BE2C (cell line): ENCODE results near the gene COL5A1.
"Not testable (repeated sequence)": the region's sequence is repeated elsewhere in the genome, so short reads cannot be mapped to it uniquely, and the experiment has no call there.

Experiments
- DNase-seq: peaks from one replicate; pipeline ENCODE4 v3.0.0-alpha.2; 2020
- H3K27me3 ChIP-seq: fragments of 250-450 bp; sonication (Bioruptor Pico); 2 replicates; pipeline ENCODE4 v1.5.1; 2020; ENCODE audit warnings: mild to moderate bottlenecking
- H3K36me3 ChIP-seq: fragments of 250-450 bp; sonication (Bioruptor Pico); 2 replicates; pipeline ENCODE4 v1.5.1; 2020; ENCODE audit warnings: mild to moderate bottlenecking
- H3K4me1 ChIP-seq: fragments of 250-450 bp; sonication (Bioruptor Pico); 2 replicates; pipeline ENCODE4 v1.5.1; 2020
- H3K4me3 ChIP-seq: 2 replicates; pipeline ENCODE4 v1.5.1; 2011; ENCODE audit warnings: low read depth, low read length
- H3K9me3 ChIP-seq: fragments of 250-450 bp; sonication (Bioruptor Pico); 2 replicates; pipeline ENCODE4 v1.5.1; 2020
- CTCF ChIP-seq: IDR thresholded peaks from 2 replicates; pipeline ENCODE4 v1.5.1; 2012; ENCODE audit warnings: mild to moderate bottlenecking, low read depth, low read length

Gene COL5A1

GRCh38 chr9:134663084-134663483 lies 21.5 kb downstream of the COL5A1 start:
- no peak overlapping the region for H3K4me3 ChIP-seq
- TF ChIP-seq CTCF: no peak

GRCh38 chr9:134663753-134664415 lies 22.3 kb downstream of the COL5A1 start:
- peaks cover 4% of the 10 kb centered on the region for H3K4me1 ChIP-seq
- TF ChIP-seq CTCF: peak; percentile 29
- no peak overlapping the region for H3K4me3 ChIP-seq
- H3K36me3 ChIP-seq: no peaks in the 10 kb centered on the region
- no peaks in the 10 kb centered on the region for H3K27me3 ChIP-seq
- H3K9me3 ChIP-seq: peaks cover 6% of the 10 kb centered on the region; the same call in 1 of the 2 replicates
- DNase-seq: no peak

More at GRCh38 chr9:134663084-134663483, 21.5 kb downstream of the COL5A1 start:
- peaks cover 6% of the 10 kb centered on the region; the same call in 1 of the 2 replicates for H3K9me3 ChIP-seq
- peaks cover 4% of the 10 kb centered on the region for H3K4me1 ChIP-seq
- no peaks in the 10 kb centered on the region for H3K36me3 ChIP-seq
- no peak for DNase-seq
- no peaks in the 10 kb centered on the region for H3K27me3 ChIP-seq

- no peak overlapping the region for H3K4me3 ChIP-seq
- no peak for TF ChIP-seq CTCF
- no peak for DNase-seq
- H3K27me3 ChIP-seq: no peaks in the 10 kb centered on the region
- H3K9me3 ChIP-seq: peaks cover 6% of the 10 kb centered on the region; the same call in 1 of the 2 replicates
- H3K4me1 ChIP-seq: peaks cover 4% of the 10 kb centered on the region
- no peaks in the 10 kb centered on the region for H3K36me3 ChIP-seq
These were observed 22.8 kb downstream of the COL5A1 start for GRCh38 chr9:134664446-134664845.

GRCh38 chr9:134666208-134666607 lies 24.6 kb downstream of the COL5A1 start:
- Histone ChIP-seq H3K4me3 (no peak overlapping the region), H3K9me3 (no peaks in the 10 kb centered on the region), H3K4me1 (peaks cover 4% of the 10 kb centered on the region), H3K36me3 (no peaks in the 10 kb centered on the region), H3K27me3 (no peaks in the 10 kb centered on the region)
- no peak for TF ChIP-seq CTCF
- no peak for DNase-seq

GRCh38 chr9:134666831-134667230 lies 25.2 kb downstream of the COL5A1 start:
- Histone ChIP-seq H3K4me1 (peaks cover 4% of the 10 kb centered on the region), H3K36me3 (no peaks in the 10 kb centered on the region), H3K4me3 (no peak overlapping the region), H3K27me3 (no peaks in the 10 kb centered on the region), H3K9me3 (no peaks in the 10 kb centered on the region)
- no peak for DNase-seq
- TF ChIP-seq CTCF: no peak

- not testable (repeated sequence) for H3K4me1 ChIP-seq, H3K36me3 ChIP-seq, H3K27me3 ChIP-seq, H3K9me3 ChIP-seq, H3K4me3 ChIP-seq, DNase-seq
These were observed 27.4 kb downstream of the COL5A1 start for GRCh38 chr9:134668977-134669376.
